Breast epithelium (tissue), 4 donors: ENCODE measurements around the gene CA14. TPM values are rescaled to one million over a fixed set of nuclear protein-coding genes. Genes with fewer than 3 reads are reported as not detected.
"Not testable (repeated sequence)": the region's sequence is repeated elsewhere in the genome, so short reads cannot be mapped to it uniquely, and the experiment has no call there.

Experiments
- DNase-seq, 2 donors: peaks; one replicate each; pipeline ENCODE4 v3.0.0-alpha.2; 2019; ENCODE audit warnings: low spot score in 2 of 2
- H3K27ac ChIP-seq, 2 donors: fragments of 200-600 bp; sonication (generic) in 1 of 2; one replicate each; pipeline ENCODE4 v1.5.1; 2016 to 2019; ENCODE audit warnings: mild to moderate bottlenecking in 1 of 2
- H3K27me3 ChIP-seq, 2 donors: fragments of 200-600 bp; sonication (generic) in 1 of 2; one replicate each; pipeline versions ENCODE4 v1.5.1 to v1.6.0; 2017 to 2019; ENCODE audit warnings: control low read depth in 1 of 2, mild to moderate bottlenecking in 1 of 2
- H3K36me3 ChIP-seq: fragments of 200-600 bp; one replicate; pipeline ENCODE4 v1.5.1; 2019
- H3K4me1 ChIP-seq, 2 donors: fragments of 200-600 bp; sonication (generic); one replicate each; pipeline ENCODE4 v1.5.1; 2016 to 2019; ENCODE audit warnings: control low read depth in 1 of 2
- H3K4me3 ChIP-seq, 3 donors: fragments of 200-600 bp; sonication (generic); 1 replicate in 2 of 3; 2 replicates in 1 of 3; pipeline ENCODE4 v1.5.1; 2016 to 2019; ENCODE audit warnings: mild to moderate bottlenecking in 3 of 3, moderate library complexity in 2 of 3
- H3K9me3 ChIP-seq, 2 donors: fragments of 200-600 bp; sonication (generic) in 1 of 2; one replicate each; pipeline ENCODE4 v1.5.1; 2016 to 2019; ENCODE audit warnings: control low read depth in 1 of 2
- CTCF ChIP-seq, 3 donors: fragments of 450-650 bp; IDR thresholded peaks; one replicate each; pipeline ENCODE4 v1.5.1; 2016 to 2017; ENCODE audit warnings: antibody characterized with exemption in 3 of 3, mild to moderate bottlenecking in 3 of 3, moderate library complexity in 3 of 3
- POLR2A ChIP-seq: fragments of 450-650 bp; IDR thresholded peaks from one replicate; pipeline ENCODE4 v1.6.1; 2016; ENCODE audit warnings: antibody characterized with exemption, mild to moderate bottlenecking, moderate library complexity
- POLR2AphosphoS5 ChIP-seq, 3 donors: sonication (generic); formaldehyde crosslinking; IDR thresholded peaks; one replicate each; pipeline ENCODE4 v1.6.1; 2017; ENCODE audit warnings: antibody characterized with exemption in 3 of 3
- intact Hi-C: fragments of 100-400 bp; cut with DNase I; formaldehyde crosslinking; loops from one replicate; pipeline ENCODE4 v1.15.1; 2023; ENCODE audit warnings: low total_unique reads
- total RNA-seq, 3 donors: library from RNA; depleted of rRNA; stranded (reverse); fragments of >200 nt; gene quantifications; one replicate each; pipeline ENCODE4 v1.1.0, GENCODE V29; 2016

CA14 gene
- total RNA-seq, 3 donors from 2014 or later = not detected

- peak; percentile 50 to 66 (median 55) for TF ChIP-seq POLR2AphosphoS5 (IDR thresholded peaks at IDR 0.05)
- TF ChIP-seq CTCF (IDR thresholded peaks at IDR 0.05) = no peak
- H3K27ac ChIP-seq = peak overlapping the region; percentile 71 to 74
- H3K4me1 ChIP-seq = no peaks in the 10 kb centered on the region
- H3K4me3 ChIP-seq = peak overlapping the region; percentile 36 to 65 (median 52)
- DNase-seq = peak; percentile 90 to 92
- H3K36me3 ChIP-seq = no peaks in the 10 kb centered on the region
- no peaks in the 10 kb centered on the region for H3K27me3 ChIP-seq
- H3K9me3 ChIP-seq = no peaks in the 10 kb centered on the region
- intact Hi-C loops = no loop called here
Measured at GRCh38 chr1:150213170-150214098, 44.1 kb upstream of the CA14 start.

GRCh38 chr1:150214099-150214756 lies 43.3 kb upstream of the CA14 start:
- H3K27me3 ChIP-seq, H3K36me3 ChIP-seq, intact Hi-C loops, DNase-seq, H3K9me3 ChIP-seq, H3K4me1 ChIP-seq: not testable (repeated sequence)
- Histone ChIP-seq H3K4me3 (peak overlapping the region; percentile 36 to 65 (median 52)), H3K27ac (peak overlapping the region; percentile 71 to 74)

- H3K9me3 ChIP-seq, intact Hi-C loops, H3K4me1 ChIP-seq, H3K4me3 ChIP-seq, H3K27ac ChIP-seq, DNase-seq, H3K27me3 ChIP-seq, H3K36me3 ChIP-seq: not testable (repeated sequence)
Measured at GRCh38 chr1:150215855-150216254, 41.7 kb upstream of the CA14 start.

GRCh38 chr1:150221552-150221951 lies 36.0 kb upstream of the CA14 start:
- H3K27me3 ChIP-seq = no peaks in the 10 kb centered on the region
- H3K36me3 ChIP-seq = no peaks in the 10 kb centered on the region
- intact Hi-C loops = no loop called here
- H3K4me3 ChIP-seq = no peak overlapping the region
- no peaks in the 10 kb centered on the region for H3K4me1 ChIP-seq
- DNase-seq = no peak
- H3K27ac ChIP-seq = no peak overlapping the region
- no peaks in the 10 kb centered on the region for H3K9me3 ChIP-seq
- TF ChIP-seq CTCF (IDR thresholded peaks at IDR 0.05) (peak in 1 of 3 donors; percentile 15), POLR2A (no peak)

- no peaks in the 10 kb centered on the region for H3K9me3 ChIP-seq
- H3K4me3 ChIP-seq = no peak overlapping the region
- no peaks in the 10 kb centered on the region for H3K4me1 ChIP-seq
- no peaks in the 10 kb centered on the region for H3K36me3 ChIP-seq
- H3K27me3 ChIP-seq = no peaks in the 10 kb centered on the region
- DNase-seq = no peak
- TF ChIP-seq POLR2AphosphoS5 (IDR thresholded peaks at IDR 0.05) (no peak), CTCF (IDR thresholded peaks at IDR 0.05) (no peak), POLR2A (no peak)
- intact Hi-C loops = no loop called here
- H3K27ac ChIP-seq = no peak overlapping the region
Measured at GRCh38 chr1:150224983-150225382, 32.6 kb upstream of the CA14 start.

- H3K4me1 ChIP-seq = no peaks in the 10 kb centered on the region
- no peaks in the 10 kb centered on the region for H3K36me3 ChIP-seq
- H3K27ac ChIP-seq = no peak overlapping the region
- H3K9me3 ChIP-seq = no peaks in the 10 kb centered on the region
- H3K27me3 ChIP-seq = no peaks in the 10 kb centered on the region
- no peak for DNase-seq
- no peak for TF ChIP-seq CTCF (IDR thresholded peaks at IDR 0.05)
- intact Hi-C loops = no loop called here
- no peak overlapping the region for H3K4me3 ChIP-seq
Measured at GRCh38 chr1:150225546-150225945, 32.0 kb upstream of the CA14 start.
